Motor neuron (in vitro differentiated cells): Measurements from ENCODE around the gene EML3. TPM values are rescaled to one million over a fixed set of nuclear protein-coding genes. Genes with fewer than 3 reads are reported as not detected.
"Not testable (repeated sequence)": the region's sequence is repeated elsewhere in the genome, so short reads cannot be mapped to it uniquely, and the experiment has no call there.

ENCODE experiments used
- ATAC-seq, 8 experiments: fragments of 200-7000 bp; cut with Tn5 transposase; replicated peaks in 6 of 8; 2 replicates each; pipeline ENCODE4 v1.8.0; 2021; ENCODE audit warnings: mild to moderate bottlenecking in 8 of 8, moderate library complexity in 8 of 8
- H3K27ac ChIP-seq, 2 donors: fragments of 250-450 bp; sonication (Bioruptor Pico); 2 replicates each; pipeline ENCODE4 v1.9.0; 2021; ENCODE audit warnings: antibody characterized with exemption in 2 of 2, mild to moderate bottlenecking in 2 of 2, moderate library complexity in 1 of 2
- H3K4me1 ChIP-seq, 2 donors: fragments of 250-450 bp; sonication (Bioruptor Pico); replicated peaks in 1 of 2; 2 replicates each; pipeline ENCODE4 v1.6.1; 2021; ENCODE audit warnings: antibody characterized with exemption in 2 of 2, mild to moderate bottlenecking in 2 of 2, moderate library complexity in 1 of 2
- H3K4me3 ChIP-seq, 5 donors: fragments of 250-450 bp; sonication (Bioruptor Pico); 2 replicates each; pipeline ENCODE4 v1.9.0; 2021; ENCODE audit warnings: antibody characterized with exemption in 5 of 5, mild to moderate bottlenecking in 5 of 5, moderate library complexity in 4 of 5
- WGBS, 10 experiments: fragments of 450-650 bp; shearing (Covaris generic); methylation state at CpG; one replicate each; pipeline ENCODE4 v1.0.0; 2022; 5-methylcytosine and 5-hydroxymethylcytosine counted together
- in situ Hi-C, 9 experiments: fragments of 400-800 bp; cut with MboI; loops; one replicate each; pipeline ENCODE4 v1.15.0; 2021; ENCODE audit warnings: low sequenced_read_pairs in 9 of 9, low pct_unique_long_range_greater_than_20kb in 2 of 9; ENCODE audit not compliant: unreplicated experiment in 9 of 9
- total RNA-seq, 8 experiments: library from RNA; unstranded; fragments of 300-600 nt; gene quantifications; 2 replicates each; pipeline versions ENCODE4 v1.2.3 to v1.2.4, GENCODE V29; 2022

EML3 gene
- total RNA-seq, 8 experiments from 2014 or later, result 1.4 to 56.9 (median 10.0) TPM

DNA sequence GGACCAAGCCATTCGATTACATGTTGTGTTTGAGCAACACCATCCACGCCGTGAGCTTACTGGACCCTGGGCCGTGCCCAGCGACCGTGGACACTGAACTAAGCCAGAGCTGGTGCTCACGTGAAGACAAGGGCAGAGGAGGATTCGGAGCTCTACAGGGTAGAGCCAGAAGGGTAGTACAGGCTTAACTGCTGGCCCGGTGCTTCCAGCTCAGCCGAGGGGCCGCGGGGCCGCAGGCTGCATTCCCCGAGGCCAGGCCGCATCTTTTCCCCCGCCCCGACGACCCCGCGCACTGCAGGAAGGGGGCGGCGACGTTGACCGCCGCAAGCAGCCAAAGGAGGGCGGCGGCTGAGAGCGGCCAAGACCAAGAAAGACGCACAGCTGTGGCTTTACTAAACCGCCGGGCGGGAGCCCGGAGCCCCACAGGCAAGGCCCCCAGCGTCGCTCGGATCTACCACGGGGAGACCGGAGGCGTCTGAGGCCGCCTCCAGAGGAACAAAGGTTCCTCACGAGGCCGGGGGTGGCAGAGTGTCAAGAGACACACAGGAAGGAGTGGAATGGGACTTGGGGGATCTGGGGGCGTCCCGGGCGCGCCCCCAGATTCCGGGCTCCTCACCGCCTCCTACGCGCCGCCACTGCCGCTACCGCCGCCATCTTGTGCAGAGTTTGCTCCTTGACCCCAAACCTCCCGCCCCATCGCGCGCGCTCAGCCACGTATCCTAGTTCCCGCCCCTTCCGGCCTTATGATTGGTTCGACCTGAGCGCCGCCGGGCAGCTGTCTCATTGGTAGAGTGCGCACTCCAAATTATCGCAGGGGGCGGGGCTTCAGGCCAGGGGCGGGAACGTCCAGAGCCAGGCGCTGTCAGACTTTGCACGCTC, 33.6 kb upstream of the EML3 start, which contains the start of gene GANAB:
Gene GANAB, minus strand, starts transcription at position 668 of the 879 bp plus-strand sequence. Its CDS starts 14 bp downstream, at position 654.
- peaks cover 10 to 14% of the 10 kb centered on the region in 2 donors for H3K4me1 ChIP-seq
- peak within 1 kb of the TSS; percentile 72 to 96 (median 92) for H3K4me3 ChIP-seq
- WGBS, 10 experiments, result 0% methylated on average over 1 to 19 of the region's 73 CpGs; no CpG with 5 or more reads in 5 of the 10 experiments
- ATAC-seq, result peak; percentile 95 to 98 (median 96)
- in situ Hi-C loops, result no loop called here
- peak within 1 kb of the TSS; percentile 94 to 98 for H3K27ac ChIP-seq

DNA sequence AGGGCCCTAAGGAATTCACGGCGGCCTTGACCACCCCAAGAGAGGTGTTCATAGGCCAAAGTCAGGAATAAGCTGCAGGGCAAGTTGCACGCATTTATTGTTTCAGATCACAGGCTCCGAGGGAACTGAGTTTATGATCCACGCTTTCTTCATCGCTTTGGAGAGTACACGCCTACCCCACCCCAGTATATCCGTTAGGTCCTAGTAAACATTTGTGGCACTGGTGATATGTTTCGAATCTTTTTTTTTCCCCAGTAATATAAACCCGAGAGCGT, 33.0 kb upstream of the EML3 start:
- WGBS, 10 experiments, result 0 to 30% (median 5%) methylated on average over 2 to 9 of the region's 11 CpGs; no CpG with 5 or more reads in 4 of the 10 experiments
- H3K27ac ChIP-seq, result peak overlapping the region; percentile 94 to 98
- ATAC-seq, result peak in 2 of 8 experiments; percentile 4 to 5
- in situ Hi-C loops, result no loop called here
- H3K4me1 ChIP-seq, result peaks cover 12 to 14% of the 10 kb centered on the region in 2 donors
- H3K4me3 ChIP-seq, result peak overlapping the region; percentile 72 to 96 (median 92)

- in situ Hi-C loops, result no loop called here
- Histone ChIP-seq H3K4me1 (peaks cover 12 to 14% of the 10 kb centered on the region in 2 donors), H3K27ac (no peak overlapping the region)
Observed at GRCh38 chr11:62644220-62644619, 31.6 kb upstream of the EML3 start.

GRCh38 chr11:62632492-62632891, 19.9 kb upstream of the EML3 start:
- WGBS, 10 experiments, result 67 to 100% (median 90%) methylated on average over 1 to 6 of the region's 6 CpGs; no CpG with 5 or more reads in 6 of the 10 experiments
- H3K4me3 ChIP-seq, result no peak overlapping the region
- H3K4me1 ChIP-seq, result no peaks in the 10 kb centered on the region
- H3K27ac ChIP-seq, result no peak overlapping the region
- no peak for ATAC-seq
- in situ Hi-C loops, result no loop called here

More at GRCh38 chr11:62644220-62644619, 31.6 kb upstream of the EML3 start:
- no peak overlapping the region for H3K4me3 ChIP-seq
- 69 to 100% (median 96%) methylated on average over 1 to 7 of the region's 8 CpGs; no CpG with 5 or more reads in 2 of the 10 experiments for WGBS, 10 experiments
- no peak for ATAC-seq

DNA sequence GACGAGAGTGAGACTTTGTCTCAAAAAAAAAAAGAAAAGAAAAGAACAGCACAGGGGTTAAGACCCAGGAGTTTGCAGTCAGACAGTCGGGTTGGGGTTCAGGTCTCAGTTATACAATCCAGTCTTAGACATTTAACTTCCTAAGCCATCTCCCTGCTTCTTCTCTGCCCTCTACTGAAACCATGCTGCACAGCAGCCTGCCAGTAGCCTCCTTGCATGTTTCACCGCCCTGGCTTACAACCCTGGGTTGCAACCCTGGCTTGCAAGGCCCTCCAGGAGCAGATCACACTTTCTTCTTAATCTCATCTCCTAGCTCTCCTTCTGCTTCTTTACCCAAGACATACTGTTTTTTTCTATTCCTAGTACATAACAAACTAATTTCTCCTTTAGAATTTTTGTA, 15.1 kb upstream of the EML3 start:
- 58 to 100% (median 98%) methylated on average over 1 to 3 of the region's 3 CpGs; no CpG with 5 or more reads in 2 of the 10 experiments for WGBS, 10 experiments
- ATAC-seq, result peak in 1 of 8 experiments; percentile 45
- H3K4me1 ChIP-seq, result peaks cover under 1% of the 10 kb centered on the region in 2 donors
- no peak overlapping the region for H3K27ac ChIP-seq
- in situ Hi-C loops, result no loop called here
- no peak overlapping the region for H3K4me3 ChIP-seq

- 58 to 94% (median 90%) methylated on average over 2 to 5 of the region's 7 CpGs; no CpG with 5 or more reads in 4 of the 10 experiments for WGBS, 10 experiments
- Histone ChIP-seq H3K27ac (peak overlapping the region; percentile 78 to 92), H3K4me3 (peak overlapping the region; percentile 15 to 88 (median 59)), H3K4me1 (peaks cover 12 to 14% of the 10 kb centered on the region in 2 donors)
- in situ Hi-C loops, result no loop called here
- no peak for ATAC-seq
Observed at GRCh38 chr11:62622476-62623089, 10.0 kb upstream of the EML3 start.

- WGBS, 10 experiments, result 0 to 54% (median 10%) methylated on average over 1 to 7 of the region's 77 CpGs; no CpG with 5 or more reads in 2 of the 10 experiments
- Histone ChIP-seq H3K4me3 (peak within 1 kb of the TSS; percentile 53 to 88 (median 59)), H3K27ac (peak within 1 kb of the TSS; percentile 78 to 92), H3K4me1 (peaks cover 12 to 14% of the 10 kb centered on the region in 2 donors)
- in situ Hi-C loops, result no loop called here
- ATAC-seq, result peak; percentile 90 to 97 (median 96)
Observed at GRCh38 chr11:62621567-62622470, 9.2 kb upstream of the EML3 start, which contains the start of gene B3GAT3. Gene B3GAT3, minus strand, starts transcription at chr11:62621986. Its CDS starts 39 bp downstream, at chr11:62621947.

- peak overlapping the region; percentile 53 to 88 (median 59) for H3K4me3 ChIP-seq
- peaks cover 12 to 14% of the 10 kb centered on the region in 2 donors for H3K4me1 ChIP-seq
- in situ Hi-C loops, result no loop called here
- peak overlapping the region; percentile 78 to 85 for H3K27ac ChIP-seq
- no peak for ATAC-seq
- 10 to 83% (median 30%) methylated on average over 3 to 7 of the region's 8 CpGs; no CpG with 5 or more reads in 1 of the 10 experiments for whole genome bisulfite sequencing, 10 experiments
Observed at GRCh38 chr11:62621027-62621566, 8.5 kb upstream of the EML3 start.

GRCh38 chr11:62616957-62617356, 4.4 kb upstream of the EML3 start:
- 100% methylated on average over 1 to 3 of the region's 14 CpGs; no CpG with 5 or more reads in 8 of the 10 experiments for WGBS, 10 experiments
- H3K4me1 ChIP-seq, H3K4me3 ChIP-seq, H3K27ac ChIP-seq, in situ Hi-C loops, ATAC-seq: not testable (repeated sequence)

DNA sequence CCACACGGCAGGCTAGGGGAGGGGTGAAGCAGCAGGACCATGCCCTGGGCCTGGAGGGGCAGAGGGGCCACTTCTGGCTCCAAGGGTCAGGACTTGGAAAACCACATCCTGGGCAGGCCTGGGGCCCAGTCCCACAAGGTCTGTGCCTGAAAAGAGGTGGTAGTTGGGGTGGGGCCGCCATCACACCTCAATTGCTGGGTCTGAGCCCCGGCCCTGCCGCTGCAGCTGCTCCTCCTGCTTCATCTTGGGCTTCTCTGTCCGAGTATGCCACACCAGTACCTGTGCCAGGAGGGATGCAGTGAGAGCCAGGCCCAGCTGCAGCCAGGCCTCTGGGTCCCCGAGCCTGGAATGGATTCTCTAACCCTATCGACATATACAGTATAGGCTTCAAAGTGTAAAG, 2.9 kb upstream of the EML3 start:
- Histone ChIP-seq H3K27ac (no peak overlapping the region), H3K4me1 (peaks cover 3 to 4% of the 10 kb centered on the region in 2 donors), H3K4me3 (no peak overlapping the region)
- WGBS, 10 experiments, result 75 to 100% (median 86%) methylated on average over 1 to 3 of the region's 7 CpGs; no CpG with 5 or more reads in 6 of the 10 experiments
- no peak for ATAC-seq
- in situ Hi-C loops, result no loop called here

- Histone ChIP-seq H3K4me1 (peaks cover 2 to 3% of the 10 kb centered on the region in 2 donors), H3K27ac (peak overlapping the region in 1 of 2 donors; percentile 10), H3K4me3 (no peak overlapping the region)
- in situ Hi-C loops, result no loop called here
- 60 to 100% (median 100%) methylated on average over 1 of the region's 8 CpGs; no CpG with 5 or more reads in 7 of the 10 experiments for WGBS, 10 experiments
- ATAC-seq, result peak in 2 of 8 experiments; percentile 6 to 20
Observed at GRCh38 chr11:62614275-62614674, 1.7 kb upstream of the EML3 start.

GRCh38 chr11:62613291-62613778, 760 bp upstream of the EML3 start:
- H3K27ac ChIP-seq, result peak overlapping the region in 1 of 2 donors; percentile 10
- H3K4me1 ChIP-seq, result peaks cover 2 to 3% of the 10 kb centered on the region in 2 donors
- peak in 5 of 8 experiments; percentile 1 to 9 (median 4) for ATAC-seq
- peak overlapping the region in 3 of 5 donors; percentile 35 to 46 (median 44) for H3K4me3 ChIP-seq
- WGBS, 10 experiments, result 85 to 92% methylated on average over 2 to 4 of the region's 15 CpGs; no CpG with 5 or more reads in 8 of the 10 experiments
- in situ Hi-C loops, result no loop called here
